HUES48 (cell line): Measurements from ENCODE around the gene EZR.

ENCODE experiments used
- H3K27ac ChIP-seq: one replicate; pipeline ENCODE4 v1.7.0; 2013; ENCODE audit warnings: low read depth, low read length, inconsistent platforms
- H3K27me3 ChIP-seq: 2 replicates; pipeline ENCODE4 v1.6.1; 2013; ENCODE audit warnings: mild to moderate bottlenecking, low read length; ENCODE audit not compliant: control insufficient read depth, insufficient read depth
- H3K36me3 ChIP-seq: 2 replicates; pipeline ENCODE4 v1.6.1; 2013; ENCODE audit warnings: low read length; ENCODE audit not compliant: control insufficient read depth, insufficient read depth
- H3K4me1 ChIP-seq: 2 replicates; pipeline ENCODE4 v1.6.1; 2013; ENCODE audit warnings: mild to moderate bottlenecking, low read length; ENCODE audit not compliant: control insufficient read depth, insufficient read depth
- H3K4me3 ChIP-seq: 2 replicates; pipeline ENCODE4 v1.5.1; 2013; ENCODE audit warnings: mild to moderate bottlenecking, low read depth, low read length
- H3K9ac ChIP-seq: 2 replicates; pipeline ENCODE4 v1.6.1; 2013; ENCODE audit warnings: mild to moderate bottlenecking, low read depth, low read length, moderate library complexity
- H3K9me3 ChIP-seq: 2 replicates; pipeline ENCODE4 v1.6.1; 2013; ENCODE audit warnings: low read length; ENCODE audit not compliant: control insufficient read depth, insufficient read depth

EZR gene

GRCh38 chr6:158735009-158735408 lies 84.2 kb downstream of the EZR start:
- H3K36me3 ChIP-seq, result no peaks in the 10 kb centered on the region
- no peaks in the 10 kb centered on the region for H3K27me3 ChIP-seq
- no peak overlapping the region for H3K4me3 ChIP-seq
- peaks cover 5% of the 10 kb centered on the region for H3K9me3 ChIP-seq
- no peak overlapping the region for H3K9ac ChIP-seq
- H3K27ac ChIP-seq, result no peak overlapping the region
- no peaks in the 10 kb centered on the region for H3K4me1 ChIP-seq

- no peak overlapping the region for H3K4me3 ChIP-seq
- H3K4me1 ChIP-seq, result no peaks in the 10 kb centered on the region
- no peaks in the 10 kb centered on the region for H3K27me3 ChIP-seq
- H3K9ac ChIP-seq, result 0 out of 2 replicates have a peak overlapping the region, but pooled peaks have one; percentile 18
- no peak overlapping the region for H3K27ac ChIP-seq
- peaks cover 8% of the 10 kb centered on the region for H3K9me3 ChIP-seq
- no peaks in the 10 kb centered on the region for H3K36me3 ChIP-seq
These were observed 88.6 kb downstream of the EZR start for GRCh38 chr6:158730541-158730907.

- H3K4me3 ChIP-seq, result no peak overlapping the region
- no peaks in the 10 kb centered on the region for H3K4me1 ChIP-seq
- no peak overlapping the region for H3K27ac ChIP-seq
- peaks cover 8% of the 10 kb centered on the region for H3K9me3 ChIP-seq
- no peaks in the 10 kb centered on the region for H3K27me3 ChIP-seq
- no peaks in the 10 kb centered on the region for H3K36me3 ChIP-seq
- 0 out of 2 replicates have a peak overlapping the region, but pooled peaks have one; percentile 18 for H3K9ac ChIP-seq
These were observed 89.1 kb downstream of the EZR start for GRCh38 chr6:158729906-158730540.

- no peaks in the 10 kb centered on the region for H3K4me1 ChIP-seq
- H3K4me3 ChIP-seq, result no peak overlapping the region
- no peaks in the 10 kb centered on the region for H3K36me3 ChIP-seq
- H3K27me3 ChIP-seq, result no peaks in the 10 kb centered on the region
- H3K27ac ChIP-seq, result no peak overlapping the region
- H3K9me3 ChIP-seq, result peaks cover 8% of the 10 kb centered on the region
- no peak overlapping the region for H3K9ac ChIP-seq
These were observed 93.5 kb downstream of the EZR start for GRCh38 chr6:158725704-158726103.

GRCh38 chr6:158722176-158722729 lies 96.9 kb downstream of the EZR start:
- peaks cover 7% of the 10 kb centered on the region for H3K4me1 ChIP-seq
- H3K9me3 ChIP-seq, result no peaks in the 10 kb centered on the region
- H3K9ac ChIP-seq, result no peak overlapping the region
- no peak overlapping the region for H3K27ac ChIP-seq
- H3K36me3 ChIP-seq, result no peaks in the 10 kb centered on the region
- H3K4me3 ChIP-seq, result no peak overlapping the region
- no peaks in the 10 kb centered on the region for H3K27me3 ChIP-seq

- H3K9ac ChIP-seq, result no peak overlapping the region
- no peaks in the 10 kb centered on the region for H3K36me3 ChIP-seq
- H3K27ac ChIP-seq, result no peak overlapping the region
- no peaks in the 10 kb centered on the region for H3K9me3 ChIP-seq
- no peak overlapping the region for H3K4me3 ChIP-seq
- peaks cover 7% of the 10 kb centered on the region for H3K4me1 ChIP-seq
- H3K27me3 ChIP-seq, result no peaks in the 10 kb centered on the region
These were observed 100.6 kb downstream of the EZR start for GRCh38 chr6:158718461-158719046.

- no peaks in the 10 kb centered on the region for H3K27me3 ChIP-seq
- H3K4me3 ChIP-seq, result no peak overlapping the region
- no peak overlapping the region for H3K9ac ChIP-seq
- H3K27ac ChIP-seq, result no peak overlapping the region
- peaks cover 7% of the 10 kb centered on the region for H3K4me1 ChIP-seq
- no peaks in the 10 kb centered on the region for H3K36me3 ChIP-seq
- H3K9me3 ChIP-seq, result no peaks in the 10 kb centered on the region
These were observed 101.5 kb downstream of the EZR start for GRCh38 chr6:158717341-158718330.
